Activated T-cell treated with anti-CD3 and anti-CD28 coated beads for 24 hours (primary cell): ENCODE data around the gene CPEB1.
"Not testable (repeated sequence)": the region's sequence is repeated elsewhere in the genome, so short reads cannot be mapped to it uniquely, and the experiment has no call there.

Experiments used
- DNase-seq: peaks from one replicate; pipeline ENCODE4 v3.0.0-alpha.2; 2020; ENCODE audit warnings: low read depth

Gene CPEB1

DNA sequence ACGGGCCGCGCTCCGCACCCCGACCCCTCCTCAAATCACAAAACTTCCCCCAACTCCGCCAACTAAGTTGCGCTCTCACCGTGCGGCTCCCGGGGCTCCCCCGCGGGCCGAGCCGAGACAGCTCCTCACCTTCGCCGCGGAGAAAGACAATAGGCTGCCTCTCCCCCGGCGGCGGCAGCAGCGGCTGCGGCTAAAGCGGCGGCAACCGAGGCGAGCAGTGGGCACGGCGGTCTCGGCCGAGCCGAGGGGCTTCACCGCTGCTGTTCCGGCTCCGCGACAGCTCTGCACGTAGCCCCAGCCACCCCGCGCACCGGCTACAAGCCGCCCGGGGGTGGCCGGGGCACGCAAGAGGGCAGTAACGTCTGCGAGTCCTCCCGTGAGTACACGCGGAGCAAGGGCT, 133.6 kb downstream of the CPEB1 start:
- not testable (repeated sequence) for DNase-seq

DNA sequence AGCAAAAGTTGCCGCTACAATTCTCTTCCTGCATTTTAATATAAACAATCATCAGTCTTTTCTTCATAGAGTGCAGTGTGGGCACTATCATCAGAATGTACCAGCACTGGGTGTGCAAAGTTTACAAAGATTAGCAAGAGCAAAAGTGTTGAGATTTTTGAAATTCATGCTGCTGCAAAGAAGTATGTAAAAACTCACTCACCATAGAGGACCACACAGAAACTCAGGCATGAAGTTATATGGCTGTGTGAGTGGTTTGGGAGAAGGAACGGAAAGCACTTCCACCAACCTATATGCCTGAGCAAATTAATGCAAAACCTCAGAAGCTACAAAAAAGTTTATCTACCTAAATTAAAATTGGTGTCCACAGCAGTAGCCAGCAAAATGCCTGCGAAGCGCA, 139.5 kb downstream of the CPEB1 start:
- not testable (repeated sequence) for DNase-seq

DNA sequence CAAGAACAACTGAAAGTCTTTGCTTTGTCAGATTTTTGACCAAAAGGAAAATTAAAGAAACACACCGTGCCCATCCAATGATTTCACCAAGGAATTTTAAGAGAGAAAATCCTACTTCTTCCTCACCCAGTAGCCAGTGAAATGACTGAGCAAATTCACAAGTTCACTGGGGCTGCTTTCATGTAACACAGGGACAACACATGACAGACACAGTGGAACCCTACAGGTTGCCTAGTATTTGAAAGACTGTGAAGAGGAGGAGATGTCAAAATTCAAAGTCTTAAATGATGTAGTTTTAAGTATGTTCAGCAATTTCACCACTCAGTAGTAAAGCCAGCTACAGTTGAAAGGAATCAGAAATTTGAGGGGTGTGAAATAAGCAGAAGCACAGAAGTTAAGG, 140.1 kb downstream of the CPEB1 start:
- DNase-seq: not testable (repeated sequence)

DNA sequence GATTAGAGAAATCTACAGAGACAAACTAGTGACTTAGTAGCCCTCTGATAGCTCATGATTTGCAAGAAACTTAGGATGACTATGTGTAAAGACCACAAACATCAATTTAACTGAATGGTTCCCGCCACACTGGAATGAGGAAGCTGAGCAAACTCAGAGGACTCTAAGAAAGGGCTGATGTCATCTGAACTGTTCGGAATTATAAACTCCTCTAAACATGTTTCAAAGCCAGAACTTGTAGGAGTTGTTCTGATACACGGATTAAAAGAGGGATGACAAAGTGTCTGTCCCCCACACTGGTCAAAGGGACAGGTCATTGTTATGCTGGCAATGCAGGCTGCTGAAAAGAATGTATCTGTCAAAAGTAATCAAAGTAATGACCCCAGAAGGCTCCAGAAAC, 141.3 kb downstream of the CPEB1 start:
- not testable (repeated sequence) for DNase-seq

DNA sequence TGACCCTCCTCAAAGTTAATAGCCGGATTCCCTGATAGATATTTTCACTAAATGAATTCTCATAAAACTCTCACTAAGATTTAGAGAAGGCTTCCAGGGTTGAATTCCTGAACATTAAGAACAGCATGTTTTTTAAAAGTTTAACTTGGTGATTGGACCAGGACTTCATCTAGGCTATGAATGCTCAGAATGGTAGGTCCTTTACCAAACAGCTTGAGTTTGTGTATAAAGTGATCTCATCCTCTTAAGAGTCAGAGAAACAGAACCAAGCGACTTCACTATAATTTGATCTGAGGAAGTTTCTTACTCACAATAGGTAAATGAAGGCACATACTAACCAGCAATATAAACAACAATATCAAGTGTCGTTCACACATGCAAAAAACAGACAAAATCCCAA, 143.1 kb downstream of the CPEB1 start:
- not testable (repeated sequence) for DNase-seq

DNA sequence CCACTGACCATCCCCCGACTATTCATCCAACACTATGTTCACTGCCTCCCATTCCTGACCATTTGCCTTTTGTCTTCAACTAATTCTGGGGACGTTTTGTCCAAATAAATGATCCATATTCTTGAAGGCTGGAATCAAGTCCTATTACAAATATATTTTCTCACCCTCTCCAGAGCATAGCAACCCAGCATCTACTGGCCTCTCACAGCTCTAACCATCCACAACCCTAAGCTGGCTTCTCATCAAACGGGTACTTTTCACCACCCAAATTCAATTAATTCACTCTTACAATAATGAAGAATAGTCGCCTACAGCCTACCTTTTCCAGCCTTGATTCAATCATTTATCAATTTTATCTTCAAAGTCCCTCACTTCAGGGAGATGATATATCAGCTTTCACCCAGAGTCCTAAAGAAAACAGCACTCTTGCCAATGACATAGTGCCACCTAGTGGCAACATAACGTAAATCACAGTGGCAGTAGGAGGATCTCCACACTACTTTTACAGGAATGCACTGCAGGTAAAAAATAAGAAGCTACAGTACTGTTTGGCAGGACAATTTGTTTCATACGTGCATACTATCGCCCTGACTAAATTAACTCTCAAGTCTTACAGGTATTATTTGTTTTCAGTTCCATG, 144.3 kb downstream of the CPEB1 start:
- not testable (repeated sequence) for DNase-seq

DNA sequence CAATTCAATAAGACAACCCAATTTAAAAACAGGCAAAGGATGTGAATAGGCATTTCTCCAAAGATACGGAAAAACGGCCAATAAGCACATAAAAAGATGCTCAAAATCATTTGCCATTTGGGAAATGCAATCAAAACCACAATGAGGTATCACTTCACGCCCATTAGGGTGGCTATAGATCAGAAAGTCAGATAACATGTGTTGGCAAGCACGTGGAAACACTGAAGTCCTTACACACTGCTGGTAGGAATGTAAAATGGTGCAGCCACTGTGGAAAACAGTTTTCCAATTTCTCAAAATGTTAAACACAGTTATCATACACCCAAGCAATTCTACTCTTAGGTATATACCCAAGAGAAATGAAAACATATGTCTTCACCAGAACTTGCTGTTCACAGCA, 146.4 kb downstream of the CPEB1 start:
- not testable (repeated sequence) for DNase-seq

DNA sequence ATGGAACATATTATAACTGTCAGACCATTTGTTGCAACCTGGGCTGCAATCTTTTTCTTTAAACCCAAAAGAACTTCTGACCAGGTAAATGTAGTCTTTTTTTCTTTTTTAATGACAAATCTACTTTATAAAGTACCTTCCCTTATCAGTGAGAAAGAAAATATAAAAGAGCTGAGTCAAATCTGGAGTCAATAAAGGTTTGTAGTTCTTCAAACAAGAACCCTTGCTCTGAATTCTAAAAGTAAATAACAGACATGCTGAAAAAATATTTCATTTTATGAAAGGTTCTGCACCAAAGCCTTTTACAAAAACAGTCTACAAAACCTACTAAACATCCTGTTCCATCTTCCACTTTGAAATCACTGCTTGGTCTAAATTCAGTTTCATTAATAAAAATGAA, 149.2 kb downstream of the CPEB1 start:
- DNase-seq: not testable (repeated sequence)
